GM23338 (cell line): Measurements from ENCODE around the gene OR2AT4.

ENCODE experiments used
- CREB1 ChIP-seq: fragments of 250-450 bp; sonication (Bioruptor Pico); IDR thresholded peaks from 2 replicates; pipeline ENCODE4 v1.5.0; 2020; ENCODE audit warnings: low read depth, mild to moderate bottlenecking, moderate library complexity
- EZH2 ChIP-seq: fragments of 200-600 bp; sonication (generic); IDR thresholded peaks from one replicate; pipeline ENCODE4 v1.8.0; 2017; ENCODE audit warnings: antibody characterized with exemption, mild to moderate bottlenecking, low read depth; ENCODE audit not compliant: unreplicated experiment
- EZH2phosphoT487 ChIP-seq: fragments of 200-600 bp; sonication (generic); IDR thresholded peaks from one replicate; pipeline ENCODE4 v1.8.1; 2018; ENCODE audit warnings: antibody characterized with exemption; ENCODE audit not compliant: unreplicated experiment
- JUNB ChIP-seq: IDR thresholded peaks from one replicate; pipeline ENCODE4 v1.6.1; 2016; ENCODE audit warnings: antibody characterized with exemption; ENCODE audit not compliant: unreplicated experiment
- NANOG ChIP-seq: IDR thresholded peaks from 2 replicates; pipeline ENCODE4 v1.6.1; 2016; ENCODE audit warnings: antibody characterized with exemption, borderline replicate concordance
- POLR2AphosphoS5 ChIP-seq: IDR thresholded peaks from 2 replicates; pipeline ENCODE4 v1.6.1; 2016; ENCODE audit warnings: antibody characterized with exemption, low read depth
- ZNF114 ChIP-seq: fragments of 250-450 bp; sonication (Bioruptor Pico); IDR thresholded peaks from 2 replicates; pipeline ENCODE4 v1.5.0; 2020; ENCODE audit warnings: mild to moderate bottlenecking, moderate library complexity
- ZNF331 ChIP-seq: fragments of 250-450 bp; sonication (Bioruptor Pico); IDR thresholded peaks from 2 replicates; pipeline ENCODE4 v1.5.0; 2020; ENCODE audit warnings: low read depth, mild to moderate bottlenecking, moderate library complexity
- TF ChIP-seq, protein P1 (sequence below), 2 experiments: fragments of 200-600 bp in 1 of 2; sonication (generic) in 1 of 2; conservative IDR thresholded peaks; 2 replicates each; pipeline versions ENCODE4 v1.5.1 to v1.6.1; 2016 to 2017; ENCODE audit warnings: antibody characterized with exemption in 2 of 2, low read depth in 2 of 2, mild to moderate bottlenecking in 2 of 2, moderate library complexity in 1 of 2
- TF ChIP-seq, protein P2 (sequence below): IDR thresholded peaks from one replicate; pipeline ENCODE4 v1.6.1; 2018; ENCODE audit warnings: antibody characterized with exemption; ENCODE audit not compliant: unreplicated experiment
- TF ChIP-seq, protein P3 (sequence below): fragments of 250-450 bp; sonication (Bioruptor Pico); IDR thresholded peaks from 2 replicates; pipeline ENCODE4 v1.5.0; 2020; ENCODE audit warnings: mild to moderate bottlenecking, moderate library complexity
- TF ChIP-seq, protein P4 (sequence below): IDR thresholded peaks from 2 replicates; pipeline ENCODE4 v1.6.1; 2016; ENCODE audit warnings: antibody characterized with exemption

DNA sequence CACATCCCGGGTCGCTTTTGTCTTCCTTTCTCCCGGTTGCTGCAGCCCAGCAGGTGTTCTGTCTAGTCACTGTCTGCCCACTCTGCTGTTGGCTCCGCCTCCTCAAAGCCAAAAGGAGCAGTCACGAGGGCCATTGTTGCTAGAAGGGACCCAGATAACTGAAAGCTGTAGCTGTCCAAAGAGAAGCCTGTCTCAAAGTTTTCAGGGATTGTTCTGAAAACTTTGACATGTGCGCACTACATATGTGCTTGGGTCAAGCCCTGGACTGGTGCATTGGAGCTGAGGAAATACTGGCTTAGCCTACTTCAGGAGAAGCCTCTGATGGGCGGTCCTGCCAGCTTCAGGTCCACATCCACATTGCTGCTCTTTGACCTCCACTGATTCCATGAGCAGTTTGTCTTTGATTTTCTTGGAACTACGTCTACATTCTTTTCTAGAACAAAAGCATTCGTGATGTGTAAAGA is 8.8 kb upstream of the OR2AT4 start:
- TF ChIP-seq, protein P1, sequence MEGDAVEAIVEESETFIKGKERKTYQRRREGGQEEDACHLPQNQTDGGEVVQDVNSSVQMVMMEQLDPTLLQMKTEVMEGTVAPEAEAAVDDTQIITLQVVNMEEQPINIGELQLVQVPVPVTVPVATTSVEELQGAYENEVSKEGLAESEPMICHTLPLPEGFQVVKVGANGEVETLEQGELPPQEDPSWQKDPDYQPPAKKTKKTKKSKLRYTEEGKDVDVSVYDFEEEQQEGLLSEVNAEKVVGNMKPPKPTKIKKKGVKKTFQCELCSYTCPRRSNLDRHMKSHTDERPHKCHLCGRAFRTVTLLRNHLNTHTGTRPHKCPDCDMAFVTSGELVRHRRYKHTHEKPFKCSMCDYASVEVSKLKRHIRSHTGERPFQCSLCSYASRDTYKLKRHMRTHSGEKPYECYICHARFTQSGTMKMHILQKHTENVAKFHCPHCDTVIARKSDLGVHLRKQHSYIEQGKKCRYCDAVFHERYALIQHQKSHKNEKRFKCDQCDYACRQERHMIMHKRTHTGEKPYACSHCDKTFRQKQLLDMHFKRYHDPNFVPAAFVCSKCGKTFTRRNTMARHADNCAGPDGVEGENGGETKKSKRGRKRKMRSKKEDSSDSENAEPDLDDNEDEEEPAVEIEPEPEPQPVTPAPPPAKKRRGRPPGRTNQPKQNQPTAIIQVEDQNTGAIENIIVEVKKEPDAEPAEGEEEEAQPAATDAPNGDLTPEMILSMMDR (conservative IDR thresholded peaks at IDR 0.05; ENCODE audit: low read depth in 2 of 2): no peak
- TF ChIP-seq, protein P2, sequence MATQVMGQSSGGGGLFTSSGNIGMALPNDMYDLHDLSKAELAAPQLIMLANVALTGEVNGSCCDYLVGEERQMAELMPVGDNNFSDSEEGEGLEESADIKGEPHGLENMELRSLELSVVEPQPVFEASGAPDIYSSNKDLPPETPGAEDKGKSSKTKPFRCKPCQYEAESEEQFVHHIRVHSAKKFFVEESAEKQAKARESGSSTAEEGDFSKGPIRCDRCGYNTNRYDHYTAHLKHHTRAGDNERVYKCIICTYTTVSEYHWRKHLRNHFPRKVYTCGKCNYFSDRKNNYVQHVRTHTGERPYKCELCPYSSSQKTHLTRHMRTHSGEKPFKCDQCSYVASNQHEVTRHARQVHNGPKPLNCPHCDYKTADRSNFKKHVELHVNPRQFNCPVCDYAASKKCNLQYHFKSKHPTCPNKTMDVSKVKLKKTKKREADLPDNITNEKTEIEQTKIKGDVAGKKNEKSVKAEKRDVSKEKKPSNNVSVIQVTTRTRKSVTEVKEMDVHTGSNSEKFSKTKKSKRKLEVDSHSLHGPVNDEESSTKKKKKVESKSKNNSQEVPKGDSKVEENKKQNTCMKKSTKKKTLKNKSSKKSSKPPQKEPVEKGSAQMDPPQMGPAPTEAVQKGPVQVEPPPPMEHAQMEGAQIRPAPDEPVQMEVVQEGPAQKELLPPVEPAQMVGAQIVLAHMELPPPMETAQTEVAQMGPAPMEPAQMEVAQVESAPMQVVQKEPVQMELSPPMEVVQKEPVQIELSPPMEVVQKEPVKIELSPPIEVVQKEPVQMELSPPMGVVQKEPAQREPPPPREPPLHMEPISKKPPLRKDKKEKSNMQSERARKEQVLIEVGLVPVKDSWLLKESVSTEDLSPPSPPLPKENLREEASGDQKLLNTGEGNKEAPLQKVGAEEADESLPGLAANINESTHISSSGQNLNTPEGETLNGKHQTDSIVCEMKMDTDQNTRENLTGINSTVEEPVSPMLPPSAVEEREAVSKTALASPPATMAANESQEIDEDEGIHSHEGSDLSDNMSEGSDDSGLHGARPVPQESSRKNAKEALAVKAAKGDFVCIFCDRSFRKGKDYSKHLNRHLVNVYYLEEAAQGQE: no peak
- no peak for TF ChIP-seq EZH2
- TF ChIP-seq EZH2phosphoT487: no peak
- TF ChIP-seq POLR2AphosphoS5: no peak
- no peak for TF ChIP-seq JUNB
- TF ChIP-seq, protein P3, sequence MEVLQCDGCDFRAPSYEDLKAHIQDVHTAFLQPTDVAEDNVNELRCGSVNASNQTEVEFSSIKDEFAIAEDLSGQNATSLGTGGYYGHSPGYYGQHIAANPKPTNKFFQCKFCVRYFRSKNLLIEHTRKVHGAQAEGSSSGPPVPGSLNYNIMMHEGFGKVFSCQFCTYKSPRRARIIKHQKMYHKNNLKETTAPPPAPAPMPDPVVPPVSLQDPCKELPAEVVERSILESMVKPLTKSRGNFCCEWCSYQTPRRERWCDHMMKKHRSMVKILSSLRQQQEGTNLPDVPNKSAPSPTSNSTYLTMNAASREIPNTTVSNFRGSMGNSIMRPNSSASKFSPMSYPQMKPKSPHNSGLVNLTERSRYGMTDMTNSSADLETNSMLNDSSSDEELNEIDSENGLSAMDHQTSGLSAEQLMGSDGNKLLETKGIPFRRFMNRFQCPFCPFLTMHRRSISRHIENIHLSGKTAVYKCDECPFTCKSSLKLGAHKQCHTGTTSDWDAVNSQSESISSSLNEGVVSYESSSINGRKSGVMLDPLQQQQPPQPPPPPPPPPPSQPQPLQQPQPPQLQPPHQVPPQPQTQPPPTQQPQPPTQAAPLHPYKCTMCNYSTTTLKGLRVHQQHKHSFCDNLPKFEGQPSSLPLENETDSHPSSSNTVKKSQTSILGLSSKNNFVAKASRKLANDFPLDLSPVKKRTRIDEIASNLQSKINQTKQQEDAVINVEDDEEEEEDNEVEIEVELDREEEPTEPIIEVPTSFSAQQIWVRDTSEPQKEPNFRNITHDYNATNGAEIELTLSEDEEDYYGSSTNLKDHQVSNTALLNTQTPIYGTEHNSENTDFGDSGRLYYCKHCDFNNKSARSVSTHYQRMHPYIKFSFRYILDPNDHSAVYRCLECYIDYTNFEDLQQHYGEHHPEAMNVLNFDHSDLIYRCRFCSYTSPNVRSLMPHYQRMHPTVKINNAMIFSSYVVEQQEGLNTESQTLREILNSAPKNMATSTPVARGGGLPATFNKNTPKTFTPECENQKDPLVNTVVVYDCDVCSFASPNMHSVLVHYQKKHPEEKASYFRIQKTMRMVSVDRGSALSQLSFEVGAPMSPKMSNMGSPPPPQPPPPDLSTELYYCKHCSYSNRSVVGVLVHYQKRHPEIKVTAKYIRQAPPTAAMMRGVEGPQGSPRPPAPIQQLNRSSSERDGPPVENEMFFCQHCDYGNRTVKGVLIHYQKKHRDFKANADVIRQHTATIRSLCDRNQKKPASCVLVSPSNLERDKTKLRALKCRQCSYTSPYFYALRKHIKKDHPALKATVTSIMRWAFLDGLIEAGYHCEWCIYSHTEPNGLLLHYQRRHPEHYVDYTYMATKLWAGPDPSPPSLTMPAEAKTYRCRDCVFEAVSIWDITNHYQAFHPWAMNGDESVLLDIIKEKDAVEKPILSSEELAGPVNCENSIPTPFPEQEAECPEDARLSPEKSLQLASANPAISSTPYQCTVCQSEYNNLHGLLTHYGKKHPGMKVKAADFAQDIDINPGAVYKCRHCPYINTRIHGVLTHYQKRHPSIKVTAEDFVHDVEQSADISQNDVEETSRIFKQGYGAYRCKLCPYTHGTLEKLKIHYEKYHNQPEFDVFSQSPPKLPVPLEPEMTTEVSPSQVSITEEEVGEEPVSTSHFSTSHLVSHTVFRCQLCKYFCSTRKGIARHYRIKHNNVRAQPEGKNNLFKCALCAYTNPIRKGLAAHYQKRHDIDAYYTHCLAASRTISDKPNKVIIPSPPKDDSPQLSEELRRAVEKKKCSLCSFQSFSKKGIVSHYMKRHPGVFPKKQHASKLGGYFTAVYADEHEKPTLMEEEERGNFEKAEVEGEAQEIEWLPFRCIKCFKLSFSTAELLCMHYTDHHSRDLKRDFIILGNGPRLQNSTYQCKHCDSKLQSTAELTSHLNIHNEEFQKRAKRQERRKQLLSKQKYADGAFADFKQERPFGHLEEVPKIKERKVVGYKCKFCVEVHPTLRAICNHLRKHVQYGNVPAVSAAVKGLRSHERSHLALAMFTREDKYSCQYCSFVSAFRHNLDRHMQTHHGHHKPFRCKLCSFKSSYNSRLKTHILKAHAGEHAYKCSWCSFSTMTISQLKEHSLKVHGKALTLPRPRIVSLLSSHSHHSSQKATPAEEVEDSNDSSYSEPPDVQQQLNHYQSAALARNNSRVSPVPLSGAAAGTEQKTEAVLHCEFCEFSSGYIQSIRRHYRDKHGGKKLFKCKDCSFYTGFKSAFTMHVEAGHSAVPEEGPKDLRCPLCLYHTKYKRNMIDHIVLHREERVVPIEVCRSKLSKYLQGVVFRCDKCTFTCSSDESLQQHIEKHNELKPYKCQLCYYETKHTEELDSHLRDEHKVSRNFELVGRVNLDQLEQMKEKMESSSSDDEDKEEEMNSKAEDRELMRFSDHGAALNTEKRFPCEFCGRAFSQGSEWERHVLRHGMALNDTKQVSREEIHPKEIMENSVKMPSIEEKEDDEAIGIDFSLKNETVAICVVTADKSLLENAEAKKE (CRISPR knock-in tag): no peak
- no peak for TF ChIP-seq CREB1
- TF ChIP-seq, protein P4, sequence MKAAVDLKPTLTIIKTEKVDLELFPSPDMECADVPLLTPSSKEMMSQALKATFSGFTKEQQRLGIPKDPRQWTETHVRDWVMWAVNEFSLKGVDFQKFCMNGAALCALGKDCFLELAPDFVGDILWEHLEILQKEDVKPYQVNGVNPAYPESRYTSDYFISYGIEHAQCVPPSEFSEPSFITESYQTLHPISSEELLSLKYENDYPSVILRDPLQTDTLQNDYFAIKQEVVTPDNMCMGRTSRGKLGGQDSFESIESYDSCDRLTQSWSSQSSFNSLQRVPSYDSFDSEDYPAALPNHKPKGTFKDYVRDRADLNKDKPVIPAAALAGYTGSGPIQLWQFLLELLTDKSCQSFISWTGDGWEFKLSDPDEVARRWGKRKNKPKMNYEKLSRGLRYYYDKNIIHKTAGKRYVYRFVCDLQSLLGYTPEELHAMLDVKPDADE: no peak
- TF ChIP-seq NANOG: no peak
- TF ChIP-seq ZNF114 (CRISPR knock-in tag): no peak
- TF ChIP-seq ZNF331: no peak
